Esophagus squamous epithelium (tissue), 5 donors: ENCODE measurements around the gene MAGIX. TPM values are rescaled to one million over a fixed set of nuclear protein-coding genes. Genes with fewer than 3 reads are reported as not detected.

ENCODE experiments used
- DNase-seq: peaks from one replicate; lab custom pipeline; 2025; lab: John Stamatoyannopoulos, UW
- H3K27ac ChIP-seq, 4 donors: fragments of 200-600 bp; sonication (generic); one replicate each; pipeline ENCODE4 v1.5.1; 2016 to 2019; ENCODE audit warnings: mild to moderate bottlenecking in 1 of 4
- H3K27me3 ChIP-seq, 4 donors: fragments of 200-600 bp; sonication (generic); 1 replicate in 3 of 4; 2 replicates in 1 of 4; pipeline versions ENCODE4 v1.5.1 to v1.6.0; 2017 to 2021; ENCODE audit warnings: antibody characterized with exemption in 1 of 4
- H3K36me3 ChIP-seq, 3 donors: fragments of 200-600 bp; sonication (generic); one replicate each; pipeline ENCODE4 v1.5.1; 2016 to 2019
- H3K4me1 ChIP-seq, 3 donors: fragments of 200-600 bp; sonication (generic); one replicate each; pipeline ENCODE4 v1.5.1; 2017 to 2019
- H3K4me3 ChIP-seq, 4 donors: fragments of 200-600 bp; sonication (generic); 1 replicate in 3 of 4; 2 replicates in 1 of 4; pipeline ENCODE4 v1.5.1; 2016 to 2019; ENCODE audit warnings: mild to moderate bottlenecking in 2 of 4, moderate library complexity in 1 of 4
- H3K9me3 ChIP-seq, 3 donors: fragments of 200-600 bp; sonication (generic); one replicate each; pipeline ENCODE4 v1.5.1; 2016 to 2019
- CTCF ChIP-seq, 6 experiments: fragments of 450-650 bp in 4 of 6; fragments of 200-600 bp in 2 of 6; sonication (generic) in 2 of 6; IDR thresholded peaks; one replicate each; pipeline ENCODE4 v1.5.1; 2016 to 2019; ENCODE audit warnings: antibody characterized with exemption in 6 of 6, mild to moderate bottlenecking in 4 of 6, moderate library complexity in 4 of 6
- POLR2A ChIP-seq, 4 donors: fragments of 450-650 bp; IDR thresholded peaks; one replicate each; pipeline ENCODE4 v1.6.1; 2017; ENCODE audit warnings: antibody characterized with exemption in 4 of 4, mild to moderate bottlenecking in 4 of 4, moderate library complexity in 3 of 4
- WGBS, 2 donors: methylation state at CpG; one replicate each; pipeline ENCODE4 v1.1.5; 2018; 5-methylcytosine and 5-hydroxymethylcytosine counted together
- intact Hi-C: fragments of 100-400 bp; cut with DNase I; formaldehyde crosslinking; loops from one replicate; pipeline ENCODE4 v1.15.0; 2022
- small RNA-seq, 4 donors: library from RNA; depleted of rRNA; stranded (forward); fragments of <200 nt; gene quantifications; one replicate each; pipeline ENCODE3, GENCODE V24; 2016
- total RNA-seq, 4 donors: library from RNA; depleted of rRNA; stranded (reverse); fragments of >200 nt; gene quantifications; one replicate each; pipeline ENCODE4 v1.1.0, GENCODE V29; 2016
- donor health status: DM: yes; HTN: yes; CAD: no.

The MAGIX gene
- total RNA-seq, 4 donors from 2014 or later, result 5.1 to 15.0 (median 8.5) TPM

GRCh38 chrX:49211074-49211473 lies 48.5 kb downstream of the MAGIX start:
- no peaks in the 10 kb centered on the region for H3K4me1 ChIP-seq
- intact Hi-C loops, result no loop called here
- 88% methylated on average over 5 of the region's 9 CpGs; no CpG with 5 or more reads in 1 of the 2 donors for WGBS, 2 donors
- H3K27me3 ChIP-seq, result peaks cover 0 to 13% (median 0%) of the 10 kb centered on the region in 4 donors
- DNase-seq, result no peak
- no peaks in the 10 kb centered on the region for H3K9me3 ChIP-seq
- H3K36me3 ChIP-seq, result no peaks in the 10 kb centered on the region
- no peak overlapping the region for H3K27ac ChIP-seq
- TF ChIP-seq POLR2A (IDR thresholded peaks at IDR 0.05) (no peak), CTCF (IDR thresholded peaks at IDR 0.05) (no peak)
- H3K4me3 ChIP-seq, result no peak overlapping the region

- Histone ChIP-seq H3K36me3 (no peaks in the 10 kb centered on the region), H3K4me1 (no peaks in the 10 kb centered on the region), H3K9me3 (no peaks in the 10 kb centered on the region), H3K27ac (no peak overlapping the region), H3K4me3 (no peak overlapping the region), H3K27me3 (peaks cover 0 to 13% (median 0%) of the 10 kb centered on the region in 4 donors)
- TF ChIP-seq POLR2A (IDR thresholded peaks at IDR 0.05) (no peak), CTCF (IDR thresholded peaks at IDR 0.05) (no peak)
- intact Hi-C loops, result no loop called here
- 80% methylated on average over 1 of the region's 2 CpGs; no CpG with 5 or more reads in 1 of the 2 donors for WGBS, 2 donors
- no peak for DNase-seq
Measured at GRCh38 chrX:49212209-49212608, 49.7 kb downstream of the MAGIX start.

GRCh38 chrX:49212861-49213260 lies 50.3 kb downstream of the MAGIX start:
- H3K4me1 ChIP-seq, result no peaks in the 10 kb centered on the region
- H3K27me3 ChIP-seq, result peaks cover 0 to 13% (median 0%) of the 10 kb centered on the region in 4 donors
- no peaks in the 10 kb centered on the region for H3K36me3 ChIP-seq
- 57 to 67% methylated on average over 1 of the region's 1 CpG for whole genome bisulfite sequencing, 2 donors
- H3K4me3 ChIP-seq, result no peak overlapping the region
- no peak for TF ChIP-seq POLR2A (IDR thresholded peaks at IDR 0.05)
- TF ChIP-seq CTCF (IDR thresholded peaks at IDR 0.05), result no peak
- H3K27ac ChIP-seq, result no peak overlapping the region
- H3K9me3 ChIP-seq, result no peaks in the 10 kb centered on the region
- intact Hi-C loops, result no loop called here
- DNase-seq, result no peak

- Histone ChIP-seq H3K36me3 (no peaks in the 10 kb centered on the region), H3K4me1 (no peaks in the 10 kb centered on the region), H3K27me3 (peaks cover 0 to 11% (median 0%) of the 10 kb centered on the region in 4 donors), H3K27ac (no peak overlapping the region), H3K4me3 (no peak overlapping the region), H3K9me3 (no peaks in the 10 kb centered on the region)
- no peak for TF ChIP-seq POLR2A (IDR thresholded peaks at IDR 0.05)
- TF ChIP-seq CTCF (IDR thresholded peaks at IDR 0.05), result no peak
- no peak for DNase-seq
- WGBS, 2 donors, result 66 to 100% methylated on average over 1 to 2 of the region's 2 CpGs
- intact Hi-C loops, result no loop called here
Measured at GRCh38 chrX:49214416-49214815, 51.9 kb downstream of the MAGIX start.

GRCh38 chrX:49214996-49215526 lies 52.5 kb downstream of the MAGIX start:
- H3K36me3 ChIP-seq, result no peaks in the 10 kb centered on the region
- no peak for DNase-seq
- H3K9me3 ChIP-seq, result no peaks in the 10 kb centered on the region
- no peak overlapping the region for H3K4me3 ChIP-seq
- no peaks in the 10 kb centered on the region for H3K4me1 ChIP-seq
- intact Hi-C loops, result no loop called here
- TF ChIP-seq POLR2A (IDR thresholded peaks at IDR 0.05), result no peak
- no peak for TF ChIP-seq CTCF (IDR thresholded peaks at IDR 0.05)
- 78 to 80% methylated on average over 8 of the region's 14 CpGs for WGBS, 2 donors
- H3K27ac ChIP-seq, result no peak overlapping the region
- H3K27me3 ChIP-seq, result peaks cover 0 to 5% (median 0%) of the 10 kb centered on the region in 4 donors

Small RNA genes within 50 kb of the gene (small RNA-seq; reads per million reads assigned to genes)
- 0 to 0.30 (median 0) reads per million in 4 donors for gene RN7SL262P

Other genes with a start within 250 kb of the MAGIX start
- gene PIM2, start 243.7 kb upstream of the MAGIX start, total RNA-seq, result 1 to 10 TPM; 3.3 to 9.7 (median 7.6) TPM
- gene OTUD5, start 205.2 kb upstream of the MAGIX start, total RNA-seq, result 10 to 100 TPM; 15.7 to 28.4 (median 24.3) TPM
- gene KCND1, start 190.9 kb upstream of the MAGIX start, total RNA-seq, result under 1 TPM in 3 of 4 donors, not detected in 1; 0.04 to 0.57 (median 0.53) TPM
- 10 to 100 TPM; 15.4 to 28.4 (median 22.9) TPM for gene GRIPAP1, start 160.5 kb upstream of the MAGIX start, total RNA-seq
- gene TFE3, start 119.4 kb upstream of the MAGIX start, total RNA-seq, result 10 to 100 TPM; 24.3 to 48.4 (median 43.1) TPM
- 10 to 100 TPM; 11.7 to 40.3 (median 22.6) TPM for gene CCDC120, start 103.8 kb upstream of the MAGIX start, total RNA-seq
- gene PRAF2, start 88.8 kb upstream of the MAGIX start, total RNA-seq, result 1 to 10 TPM; 2.3 to 9.5 (median 5.9) TPM
- 10 to 100 TPM; 30.1 to 78.0 (median 37.0) TPM for gene WDR45, start 82.9 kb upstream of the MAGIX start, total RNA-seq
- 10 to 100 TPM; 16.2 to 21.5 (median 19.2) TPM for gene GPKOW, start 39.0 kb upstream of the MAGIX start, total RNA-seq
- 100 to 1,000 TPM; 134 to 187 (median 152) TPM for gene PLP2, start 9.1 kb downstream of the MAGIX start, total RNA-seq
- gene PRICKLE3, start 23.6 kb downstream of the MAGIX start, total RNA-seq, result 10 to 100 TPM; 15.7 to 33.8 (median 19.9) TPM
- gene SYP, start 37.4 kb downstream of the MAGIX start, total RNA-seq, result under 1 TPM; 0.15 to 0.57 (median 0.37) TPM
- gene CACNA1F, start 70.6 kb downstream of the MAGIX start, total RNA-seq, result under 1 TPM in 1 of 4 donors, not detected in 3; 0.38 TPM
- gene CCDC22, start 72.7 kb downstream of the MAGIX start, total RNA-seq, result 10 to 100 TPM; 12.3 to 21.3 (median 14.2) TPM
- gene FOXP3, start 102.0 kb downstream of the MAGIX start, total RNA-seq, result 1 to 10 TPM in 1 of 4 donors, under 1 TPM in 3; 0.38 to 2.1 (median 0.81) TPM
- 10 to 100 TPM in 1 of 4 donors, 1 to 10 TPM in 3; 4.2 to 10.7 (median 8.0) TPM for gene PPP1R3F, start 107.0 kb downstream of the MAGIX start, total RNA-seq
- gene GAGE10, start 140.9 kb downstream of the MAGIX start, total RNA-seq, result not detected
- gene GAGE12J, start 159.3 kb downstream of the MAGIX start, total RNA-seq, result not detected
- gene GAGE13, start 168.8 kb downstream of the MAGIX start, total RNA-seq, result not detected